ENCODE measurements around the gene ADGRG2. TPM values are rescaled to one million over a fixed set of nuclear protein-coding genes. Genes with fewer than 3 reads are reported as not detected.

ADGRG2 gene
- total and polyA plus RNA-seq, 9 of the 15 experiments (the other 6 are each of a cell fraction or from before 2014, with no cell fraction given), result 0.03 TPM; not detected in 8

- Histone ChIP-seq H3K27ac (ENCODE audit: extremely low read depth, low read depth, low read length) (no peak overlapping the region), H3K4me3 (no peak overlapping the region), H2AFZ (ENCODE audit: low read depth, low read length) (no peak overlapping the region), H3K9me3 (replicated peaks; ENCODE audit: control insufficient read depth, insufficient read depth, low read depth, low read length) (no peaks in the 10 kb centered on the region), H3K4me2 (ENCODE audit: insufficient read depth, low read length) (no peak overlapping the region), H3K9ac (ENCODE audit: insufficient read depth in 1 of 2, low read depth in 2 of 2, low read length in 2 of 2) (no peak overlapping the region), H3K36me3 (ENCODE audit: control insufficient read depth, insufficient read depth, low read length) (no peaks in the 10 kb centered on the region), H3K9me1 (ENCODE audit: control insufficient read depth, insufficient read depth, low read length) (no peaks in the 10 kb centered on the region), H3K79me2 (ENCODE audit: control insufficient read depth, insufficient read depth, low read length) (no peaks in the 10 kb centered on the region; the same call in 2 of the 3 replicates), H4K20me1 (replicated peaks; ENCODE audit: control insufficient read depth, insufficient read depth, low read length) (no peaks in the 10 kb centered on the region), H3K27me3 (ENCODE audit: control insufficient read depth in 2 of 2, insufficient read depth in 2 of 2, low read length in 2 of 2) (no peaks in the 10 kb centered on the region), H3K4me1 (replicated peaks in 1 of 2; ENCODE audit: control insufficient read depth in 2 of 2, insufficient read depth in 2 of 2, low read length in 2 of 2) (no peaks in the 10 kb centered on the region; a peak in 1 of 5 replicates)
- TF ChIP-seq ZBTB49 (CRISPR knock-in tag; IDR thresholded peaks at IDR 0.05; ENCODE audit: borderline replicate concordance) (no peak), TAF1 (IDR thresholded peaks at IDR 0.05; ENCODE audit: control insufficient read depth, extremely low read depth, insufficient read depth, low read length, severe bottlenecking) (no peak), MCM5 (IDR thresholded peaks at IDR 0.05; ENCODE audit: low read depth) (no peak), VEZF1 (CRISPR knock-in tag; IDR thresholded peaks at IDR 0.05) (no peak), SREBF1 (IDR thresholded peaks at IDR 0.05; ENCODE audit: borderline replicate concordance, low read depth, low read length) (no peak), ZNF134 (CRISPR knock-in tag; conservative IDR thresholded peaks at IDR 0.05) (no peak), ETV6 (IDR thresholded peaks at IDR 0.05; ENCODE audit: borderline replicate concordance in 1 of 2, low read depth in 2 of 2, low read length in 1 of 2) (no peak), ETV6 (CRISPR knock-in tag; IDR thresholded peaks at IDR 0.05; ENCODE audit: borderline replicate concordance) (no peak), ZNF778 (CRISPR knock-in tag; IDR thresholded peaks at IDR 0.05) (no peak)
- 76% methylated on average over 2 of the region's 5 CpGs for WGBS (ENCODE audit: insufficient coverage, low coverage, missing lambda C conversion rate)
- POLR2A ChIA-PET, result no interaction called here
- intact Hi-C loops (cut with micrococcal nuclease), result no loop called here
- no peak for ATAC-seq
- CTCF ChIA-PET (ENCODE audit: low intra/inter-chr PET ratio), result no interaction called here
- no peak for DNase-seq (ENCODE audit: extremely low read depth in 1 of 4, low spot score in 3 of 4)
- BruUV-seq (replicated peaks), result no TSS peak
- FAIRE-seq, result no peak
- in situ Hi-C loops (cut with MboI), result no loop called here
Observed at GRCh38 chrX:18966624-18967023, 155.6 kb downstream of the ADGRG2 start.

Data from K562 (cell line).